Gastrocnemius medialis (tissue), 4 donors: ENCODE results near the gene FOXD4L3.
"Not testable (repeated sequence)": the region's sequence is repeated elsewhere in the genome, so short reads cannot be mapped to it uniquely, and the experiment has no call there.

ENCODE experiments used
- POLR2A ChIP-seq, 2 donors: fragments of 450-650 bp; IDR thresholded peaks; one replicate each; pipeline ENCODE4 v1.6.1; 2017; ENCODE audit warnings: antibody characterized with exemption in 2 of 2, mild to moderate bottlenecking in 2 of 2, moderate library complexity in 2 of 2
- TF ChIP-seq, protein P1 (sequence below), 5 experiments: fragments of 450-650 bp in 3 of 5; fragments of 200-600 bp in 2 of 5; sonication (generic) in 2 of 5; IDR thresholded peaks in 4 of 5; conservative IDR thresholded peaks in 1 of 5; 1 replicate in 4 of 5; 2 replicates in 1 of 5; pipeline ENCODE4 v1.5.1; 2016 to 2019; ENCODE audit warnings: antibody characterized with exemption in 5 of 5, mild to moderate bottlenecking in 3 of 5, moderate library complexity in 3 of 5

DNA sequence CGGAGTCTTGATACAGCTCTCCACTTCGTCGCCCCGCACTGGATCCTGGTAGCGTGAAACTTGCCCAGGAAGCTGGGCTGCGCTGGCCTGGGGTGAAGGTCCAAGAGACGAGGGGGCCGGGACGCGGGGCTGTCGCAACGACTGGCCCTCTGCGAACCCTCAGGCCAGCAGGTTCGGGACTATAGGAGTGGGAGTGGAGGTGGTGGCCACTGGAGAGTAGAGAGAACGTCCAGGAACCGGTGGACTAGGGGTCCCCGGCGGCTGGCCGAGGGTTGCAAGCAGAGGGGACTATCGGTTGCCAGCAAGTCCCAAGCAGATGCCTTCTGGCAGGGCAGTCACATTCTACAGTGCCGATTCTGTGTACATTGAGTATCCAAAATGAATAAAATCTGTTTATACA is 5.0 kb downstream of the FOXD4L3 start:
- TF ChIP-seq, protein P1, sequence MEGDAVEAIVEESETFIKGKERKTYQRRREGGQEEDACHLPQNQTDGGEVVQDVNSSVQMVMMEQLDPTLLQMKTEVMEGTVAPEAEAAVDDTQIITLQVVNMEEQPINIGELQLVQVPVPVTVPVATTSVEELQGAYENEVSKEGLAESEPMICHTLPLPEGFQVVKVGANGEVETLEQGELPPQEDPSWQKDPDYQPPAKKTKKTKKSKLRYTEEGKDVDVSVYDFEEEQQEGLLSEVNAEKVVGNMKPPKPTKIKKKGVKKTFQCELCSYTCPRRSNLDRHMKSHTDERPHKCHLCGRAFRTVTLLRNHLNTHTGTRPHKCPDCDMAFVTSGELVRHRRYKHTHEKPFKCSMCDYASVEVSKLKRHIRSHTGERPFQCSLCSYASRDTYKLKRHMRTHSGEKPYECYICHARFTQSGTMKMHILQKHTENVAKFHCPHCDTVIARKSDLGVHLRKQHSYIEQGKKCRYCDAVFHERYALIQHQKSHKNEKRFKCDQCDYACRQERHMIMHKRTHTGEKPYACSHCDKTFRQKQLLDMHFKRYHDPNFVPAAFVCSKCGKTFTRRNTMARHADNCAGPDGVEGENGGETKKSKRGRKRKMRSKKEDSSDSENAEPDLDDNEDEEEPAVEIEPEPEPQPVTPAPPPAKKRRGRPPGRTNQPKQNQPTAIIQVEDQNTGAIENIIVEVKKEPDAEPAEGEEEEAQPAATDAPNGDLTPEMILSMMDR (IDR thresholded peaks at IDR 0.05 in 4 of 5, conservative IDR thresholded peaks at IDR 0.05 in 1 of 5) = not testable (repeated sequence)
- TF ChIP-seq POLR2A (IDR thresholded peaks at IDR 0.05) = not testable (repeated sequence)
